WTC11 (cell line): ENCODE measurements around the gene EHD3.

ENCODE experiments used
- CREB1 ChIP-seq: sonication (generic); formaldehyde crosslinking; IDR thresholded peaks from 2 replicates; pipeline ENCODE4 v1.8.0; 2023; ENCODE audit warnings: mild to moderate bottlenecking, missing genetic modification reagents
- FOXJ3 ChIP-seq: sonication (generic); formaldehyde crosslinking; IDR thresholded peaks from 2 replicates; pipeline ENCODE4 v1.9.0; 2021; ENCODE audit warnings: missing genetic modification reagents, mild to moderate bottlenecking, borderline replicate concordance
- JUN ChIP-seq: sonication (generic); formaldehyde crosslinking; IDR thresholded peaks from 2 replicates; pipeline ENCODE4 v1.8.0; 2023; ENCODE audit warnings: mild to moderate bottlenecking, missing genetic modification reagents
- SP1 ChIP-seq: sonication (generic); formaldehyde crosslinking; conservative IDR thresholded peaks from 2 replicates; pipeline ENCODE4 v1.8.1; 2022; ENCODE audit warnings: missing genetic modification reagents
- TCF7 ChIP-seq: sonication (generic); formaldehyde crosslinking; IDR thresholded peaks from 2 replicates; pipeline ENCODE4 v1.8.0; 2022; ENCODE audit warnings: mild to moderate bottlenecking, low read depth, missing genetic modification reagents, moderate library complexity
- ZNF121 ChIP-seq: sonication (generic); formaldehyde crosslinking; IDR thresholded peaks from 2 replicates; pipeline ENCODE4 v1.8.0; 2023; ENCODE audit warnings: missing genetic modification reagents
- TF ChIP-seq, protein P1 (sequence below): sonication (generic); formaldehyde crosslinking; IDR thresholded peaks from 2 replicates; pipeline ENCODE4 v1.8.1; 2023; ENCODE audit warnings: mild to moderate bottlenecking, missing genetic modification reagents
- TF ChIP-seq, protein P2 (sequence below): sonication (generic); formaldehyde crosslinking; IDR thresholded peaks from 2 replicates; pipeline ENCODE4 v1.8.0; 2022; ENCODE audit warnings: mild to moderate bottlenecking, missing genetic modification reagents
- TF ChIP-seq, protein P3 (sequence below): sonication (generic); formaldehyde crosslinking; IDR thresholded peaks from 2 replicates; pipeline ENCODE4 v1.8.1; 2022; ENCODE audit warnings: mild to moderate bottlenecking, moderate library complexity, missing genetic modification reagents
- TF ChIP-seq, protein P4 (sequence below): fragments of 200-600 bp; IDR thresholded peaks from 2 replicates; pipeline ENCODE4 v1.8.0; 2022; ENCODE audit warnings: antibody characterized with exemption
- TF ChIP-seq, protein P5 (sequence below): sonication (generic); formaldehyde crosslinking; IDR thresholded peaks from 2 replicates; pipeline ENCODE4 v1.8.1; 2023; ENCODE audit warnings: mild to moderate bottlenecking, moderate library complexity, missing genetic modification reagents
- TF ChIP-seq, protein P6 (sequence below): sonication (generic); formaldehyde crosslinking; IDR thresholded peaks from 2 replicates; pipeline ENCODE4 v1.8.1; 2023; ENCODE audit warnings: mild to moderate bottlenecking, missing genetic modification reagents, moderate library complexity

DNA sequence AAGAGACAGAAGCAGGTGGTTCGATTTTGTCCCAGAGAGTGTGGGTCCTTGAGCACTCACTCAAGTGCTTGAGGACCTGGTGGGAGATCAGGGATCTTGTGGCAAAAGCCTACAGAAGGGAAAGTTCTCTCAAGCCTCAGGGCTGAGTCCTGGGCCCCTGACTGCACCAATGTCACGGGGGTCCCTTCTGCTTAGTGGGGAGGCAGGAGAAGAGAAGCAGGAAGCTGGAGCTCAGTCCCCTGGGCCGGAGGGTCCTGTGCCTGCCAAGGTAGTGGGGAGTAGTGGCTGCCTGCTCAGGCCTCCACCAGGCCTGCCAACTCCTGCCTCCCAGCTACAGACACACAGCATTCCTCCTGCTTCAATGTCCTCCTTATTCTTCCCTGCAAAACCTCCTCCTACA is 28.3 kb upstream of the EHD3 start:
- TF ChIP-seq ZNF121 (CRISPR knock-in tag) (no peak), TCF7 (CRISPR knock-in tag) (no peak), SP1 (CRISPR knock-in tag) (no peak), FOXJ3 (CRISPR knock-in tag) (no peak), JUN (CRISPR knock-in tag) (no peak), CREB1 (CRISPR knock-in tag) (no peak)
- TF ChIP-seq, protein P1, sequence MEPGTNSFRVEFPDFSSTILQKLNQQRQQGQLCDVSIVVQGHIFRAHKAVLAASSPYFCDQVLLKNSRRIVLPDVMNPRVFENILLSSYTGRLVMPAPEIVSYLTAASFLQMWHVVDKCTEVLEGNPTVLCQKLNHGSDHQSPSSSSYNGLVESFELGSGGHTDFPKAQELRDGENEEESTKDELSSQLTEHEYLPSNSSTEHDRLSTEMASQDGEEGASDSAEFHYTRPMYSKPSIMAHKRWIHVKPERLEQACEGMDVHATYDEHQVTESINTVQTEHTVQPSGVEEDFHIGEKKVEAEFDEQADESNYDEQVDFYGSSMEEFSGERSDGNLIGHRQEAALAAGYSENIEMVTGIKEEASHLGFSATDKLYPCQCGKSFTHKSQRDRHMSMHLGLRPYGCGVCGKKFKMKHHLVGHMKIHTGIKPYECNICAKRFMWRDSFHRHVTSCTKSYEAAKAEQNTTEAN (CRISPR knock-in tag) = no peak
- TF ChIP-seq, protein P2, sequence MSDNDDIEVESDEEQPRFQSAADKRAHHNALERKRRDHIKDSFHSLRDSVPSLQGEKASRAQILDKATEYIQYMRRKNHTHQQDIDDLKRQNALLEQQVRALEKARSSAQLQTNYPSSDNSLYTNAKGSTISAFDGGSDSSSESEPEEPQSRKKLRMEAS (CRISPR knock-in tag) = no peak
- TF ChIP-seq, protein P3, sequence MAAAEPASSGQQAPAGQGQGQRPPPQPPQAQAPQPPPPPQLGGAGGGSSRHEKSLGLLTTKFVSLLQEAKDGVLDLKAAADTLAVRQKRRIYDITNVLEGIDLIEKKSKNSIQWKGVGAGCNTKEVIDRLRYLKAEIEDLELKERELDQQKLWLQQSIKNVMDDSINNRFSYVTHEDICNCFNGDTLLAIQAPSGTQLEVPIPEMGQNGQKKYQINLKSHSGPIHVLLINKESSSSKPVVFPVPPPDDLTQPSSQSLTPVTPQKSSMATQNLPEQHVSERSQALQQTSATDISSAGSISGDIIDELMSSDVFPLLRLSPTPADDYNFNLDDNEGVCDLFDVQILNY (CRISPR knock-in tag) = no peak
- TF ChIP-seq, protein P4, sequence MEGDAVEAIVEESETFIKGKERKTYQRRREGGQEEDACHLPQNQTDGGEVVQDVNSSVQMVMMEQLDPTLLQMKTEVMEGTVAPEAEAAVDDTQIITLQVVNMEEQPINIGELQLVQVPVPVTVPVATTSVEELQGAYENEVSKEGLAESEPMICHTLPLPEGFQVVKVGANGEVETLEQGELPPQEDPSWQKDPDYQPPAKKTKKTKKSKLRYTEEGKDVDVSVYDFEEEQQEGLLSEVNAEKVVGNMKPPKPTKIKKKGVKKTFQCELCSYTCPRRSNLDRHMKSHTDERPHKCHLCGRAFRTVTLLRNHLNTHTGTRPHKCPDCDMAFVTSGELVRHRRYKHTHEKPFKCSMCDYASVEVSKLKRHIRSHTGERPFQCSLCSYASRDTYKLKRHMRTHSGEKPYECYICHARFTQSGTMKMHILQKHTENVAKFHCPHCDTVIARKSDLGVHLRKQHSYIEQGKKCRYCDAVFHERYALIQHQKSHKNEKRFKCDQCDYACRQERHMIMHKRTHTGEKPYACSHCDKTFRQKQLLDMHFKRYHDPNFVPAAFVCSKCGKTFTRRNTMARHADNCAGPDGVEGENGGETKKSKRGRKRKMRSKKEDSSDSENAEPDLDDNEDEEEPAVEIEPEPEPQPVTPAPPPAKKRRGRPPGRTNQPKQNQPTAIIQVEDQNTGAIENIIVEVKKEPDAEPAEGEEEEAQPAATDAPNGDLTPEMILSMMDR = no peak
- TF ChIP-seq, protein P5, sequence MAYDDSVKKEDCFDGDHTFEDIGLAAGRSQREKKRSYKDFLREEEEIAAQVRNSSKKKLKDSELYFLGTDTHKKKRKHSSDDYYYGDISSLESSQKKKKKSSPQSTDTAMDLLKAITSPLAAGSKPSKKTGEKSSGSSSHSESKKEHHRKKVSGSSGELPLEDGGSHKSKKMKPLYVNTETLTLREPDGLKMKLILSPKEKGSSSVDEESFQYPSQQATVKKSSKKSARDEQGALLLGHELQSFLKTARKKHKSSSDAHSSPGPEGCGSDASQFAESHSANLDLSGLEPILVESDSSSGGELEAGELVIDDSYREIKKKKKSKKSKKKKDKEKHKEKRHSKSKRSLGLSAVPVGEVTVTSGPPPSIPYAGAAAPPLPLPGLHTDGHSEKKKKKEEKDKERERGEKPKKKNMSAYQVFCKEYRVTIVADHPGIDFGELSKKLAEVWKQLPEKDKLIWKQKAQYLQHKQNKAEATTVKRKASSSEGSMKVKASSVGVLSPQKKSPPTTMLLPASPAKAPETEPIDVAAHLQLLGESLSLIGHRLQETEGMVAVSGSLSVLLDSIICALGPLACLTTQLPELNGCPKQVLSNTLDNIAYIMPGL (CRISPR knock-in tag) = no peak
- TF ChIP-seq, protein P6, sequence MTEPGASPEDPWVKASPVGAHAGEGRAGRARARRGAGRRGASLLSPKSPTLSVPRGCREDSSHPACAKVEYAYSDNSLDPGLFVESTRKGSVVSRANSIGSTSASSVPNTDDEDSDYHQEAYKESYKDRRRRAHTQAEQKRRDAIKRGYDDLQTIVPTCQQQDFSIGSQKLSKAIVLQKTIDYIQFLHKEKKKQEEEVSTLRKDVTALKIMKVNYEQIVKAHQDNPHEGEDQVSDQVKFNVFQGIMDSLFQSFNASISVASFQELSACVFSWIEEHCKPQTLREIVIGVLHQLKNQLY (CRISPR knock-in tag) = no peak
